Osteoblast (primary cell): ENCODE measurements around the gene VPS13A. TPM values are rescaled to one million over a fixed set of nuclear protein-coding genes. Genes with fewer than 3 reads are reported as not detected.
A peak's percentile ranks its signal among the peaks of the same experiment; 100 is the strongest.

Source experiments
- DNase-seq: peaks from one replicate; pipeline ENCODE4 v3.0.0; 2011; ENCODE audit warnings: low spot score, mixed read lengths; ENCODE audit not compliant: insufficient read length; ENCODE audit errors: missing footprints
- H2AFZ ChIP-seq: 2 replicates; pipeline ENCODE4 v1.6.0; 2011; ENCODE audit warnings: mild to moderate bottlenecking, low read length
- H3K27ac ChIP-seq: 2 replicates; pipeline ENCODE4 v1.5.1; 2011; ENCODE audit warnings: mild to moderate bottlenecking, low read depth, low read length, moderate library complexity
- H3K27me3 ChIP-seq: 2 replicates; pipeline ENCODE4 v1.6.0; 2012; ENCODE audit warnings: mild to moderate bottlenecking, control low read depth, inconsistent platforms, low read length, moderate library complexity; ENCODE audit not compliant: insufficient read depth
- H3K36me3 ChIP-seq: 2 replicates; pipeline ENCODE4 v1.5.1; 2011; ENCODE audit warnings: mild to moderate bottlenecking, low read length, control low read depth, moderate library complexity; ENCODE audit not compliant: insufficient read depth
- H3K4me1 ChIP-seq: 2 replicates; pipeline ENCODE4 v1.5.1; 2011; ENCODE audit warnings: mild to moderate bottlenecking, low read length, control low read depth, moderate library complexity; ENCODE audit not compliant: insufficient read depth
- H3K4me2 ChIP-seq: 2 replicates; pipeline ENCODE4 v1.6.0; 2011; ENCODE audit warnings: mild to moderate bottlenecking, low read length; ENCODE audit not compliant: insufficient read depth
- H3K4me3 ChIP-seq: fragments of 200-600 bp; sonication (generic); 3 replicates; pipeline ENCODE4 v1.5.1; 2012; ENCODE audit warnings: mild to moderate bottlenecking, low read length, inconsistent platforms; ENCODE audit not compliant: insufficient read depth
- H3K79me2 ChIP-seq: 2 replicates; pipeline ENCODE4 v1.6.0; 2012; ENCODE audit warnings: mild to moderate bottlenecking, low read length, control low read depth, inconsistent platforms; ENCODE audit not compliant: insufficient read depth
- H3K9me3 ChIP-seq: 2 replicates; pipeline ENCODE4 v1.5.1; 2011; ENCODE audit warnings: low read depth, low read length, control low read depth
- H4K20me1 ChIP-seq: 2 replicates; pipeline ENCODE4 v1.6.0; 2012; ENCODE audit warnings: mild to moderate bottlenecking, low read length, control low read depth; ENCODE audit not compliant: insufficient read depth
- total RNA-seq: library from RNA; depleted of rRNA; stranded (reverse); fragments of >200 nt; gene quantifications from 2 replicates; pipeline ENCODE4 v1.2.3, GENCODE V29; 2012
- TF ChIP-seq, protein P1 (sequence below): IDR thresholded peaks from 2 replicates; pipeline ENCODE4 v1.5.1; 2011; ENCODE audit warnings: mild to moderate bottlenecking, low read depth, low read length, moderate library complexity; ENCODE audit errors: extremely low read depth

Gene VPS13A
- total RNA-seq, 1 donor = 60.4 TPM

GRCh38 chr9:77176106-77176505, 1.2 kb upstream of the VPS13A start:
- no peaks in the 10 kb centered on the region for H3K36me3 ChIP-seq

DNA sequence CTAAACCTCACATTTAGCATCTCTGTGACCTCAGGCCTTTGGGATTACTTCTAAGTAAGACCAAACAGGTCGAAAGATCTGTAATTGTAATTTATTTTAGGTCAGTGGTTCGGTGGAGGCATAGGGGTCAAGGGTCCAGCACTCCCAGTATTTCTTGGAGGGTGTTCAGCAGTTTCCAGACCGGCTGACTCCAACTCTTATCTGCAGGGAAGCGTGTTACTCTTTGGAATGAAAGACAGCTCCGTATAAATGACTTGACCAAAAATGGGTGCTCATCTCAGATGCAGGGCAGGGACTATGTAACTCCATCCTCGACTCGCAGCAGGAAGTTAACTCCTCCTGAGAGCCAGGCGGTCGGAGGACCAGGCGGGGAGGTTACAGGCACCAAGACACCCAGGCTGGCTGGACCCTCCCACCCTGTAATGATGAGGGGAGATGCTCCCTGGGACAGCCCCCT, 620 bp upstream of the VPS13A start:
- H3K9me3 ChIP-seq = no peaks in the 10 kb centered on the region
- no peaks in the 10 kb centered on the region for H3K36me3 ChIP-seq
- peaks cover 21% of the 10 kb centered on the region for H3K4me1 ChIP-seq
- peak overlapping the region; percentile 86 for H3K4me2 ChIP-seq
- peak; percentile 80 for DNase-seq
- peak overlapping the region; percentile 96 for H3K4me3 ChIP-seq
- peak overlapping the region; percentile 97 for H2AFZ ChIP-seq
- peak overlapping the region; percentile 34 for H3K27ac ChIP-seq
- peaks cover 9% of the 10 kb centered on the region for H4K20me1 ChIP-seq
- H3K27me3 ChIP-seq = peaks cover 13% of the 10 kb centered on the region
- TF ChIP-seq, protein P1, sequence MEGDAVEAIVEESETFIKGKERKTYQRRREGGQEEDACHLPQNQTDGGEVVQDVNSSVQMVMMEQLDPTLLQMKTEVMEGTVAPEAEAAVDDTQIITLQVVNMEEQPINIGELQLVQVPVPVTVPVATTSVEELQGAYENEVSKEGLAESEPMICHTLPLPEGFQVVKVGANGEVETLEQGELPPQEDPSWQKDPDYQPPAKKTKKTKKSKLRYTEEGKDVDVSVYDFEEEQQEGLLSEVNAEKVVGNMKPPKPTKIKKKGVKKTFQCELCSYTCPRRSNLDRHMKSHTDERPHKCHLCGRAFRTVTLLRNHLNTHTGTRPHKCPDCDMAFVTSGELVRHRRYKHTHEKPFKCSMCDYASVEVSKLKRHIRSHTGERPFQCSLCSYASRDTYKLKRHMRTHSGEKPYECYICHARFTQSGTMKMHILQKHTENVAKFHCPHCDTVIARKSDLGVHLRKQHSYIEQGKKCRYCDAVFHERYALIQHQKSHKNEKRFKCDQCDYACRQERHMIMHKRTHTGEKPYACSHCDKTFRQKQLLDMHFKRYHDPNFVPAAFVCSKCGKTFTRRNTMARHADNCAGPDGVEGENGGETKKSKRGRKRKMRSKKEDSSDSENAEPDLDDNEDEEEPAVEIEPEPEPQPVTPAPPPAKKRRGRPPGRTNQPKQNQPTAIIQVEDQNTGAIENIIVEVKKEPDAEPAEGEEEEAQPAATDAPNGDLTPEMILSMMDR = no peak
- H3K79me2 ChIP-seq = peaks cover 40% of the 10 kb centered on the region

More at GRCh38 chr9:77176106-77176505, 1.2 kb upstream of the VPS13A start:
- H3K4me2 ChIP-seq = no peak overlapping the region
- H3K4me1 ChIP-seq = peaks cover 21% of the 10 kb centered on the region
- peaks cover 34% of the 10 kb centered on the region for H3K79me2 ChIP-seq
- H3K27ac ChIP-seq = no peak overlapping the region
- peaks cover 5% of the 10 kb centered on the region for H4K20me1 ChIP-seq
- DNase-seq = no peak
- H2AFZ ChIP-seq = no peak overlapping the region
- H3K4me3 ChIP-seq = no peak overlapping the region
- H3K27me3 ChIP-seq = peaks cover 13% of the 10 kb centered on the region
- H3K9me3 ChIP-seq = no peaks in the 10 kb centered on the region
- TF ChIP-seq, protein P1 = no peak

GRCh38 chr9:77177894-77178794, 810 bp downstream of the VPS13A start:
- H3K4me1 ChIP-seq = peaks cover 21% of the 10 kb centered on the region
- H3K27ac ChIP-seq = peak overlapping the region; percentile 72
- no peaks in the 10 kb centered on the region for H3K9me3 ChIP-seq
- no peaks in the 10 kb centered on the region for H3K36me3 ChIP-seq
- peak overlapping the region; percentile 87 for H2AFZ ChIP-seq
- H3K79me2 ChIP-seq = peaks cover 53% of the 10 kb centered on the region
- peaks cover 7% of the 10 kb centered on the region for H3K27me3 ChIP-seq
- H3K4me2 ChIP-seq = peak overlapping the region; percentile 86
- H4K20me1 ChIP-seq = peaks cover 9% of the 10 kb centered on the region
- H3K4me3 ChIP-seq = peak overlapping the region; percentile 96
- TF ChIP-seq, protein P1 = no peak
- peak; percentile 87 for DNase-seq

DNA sequence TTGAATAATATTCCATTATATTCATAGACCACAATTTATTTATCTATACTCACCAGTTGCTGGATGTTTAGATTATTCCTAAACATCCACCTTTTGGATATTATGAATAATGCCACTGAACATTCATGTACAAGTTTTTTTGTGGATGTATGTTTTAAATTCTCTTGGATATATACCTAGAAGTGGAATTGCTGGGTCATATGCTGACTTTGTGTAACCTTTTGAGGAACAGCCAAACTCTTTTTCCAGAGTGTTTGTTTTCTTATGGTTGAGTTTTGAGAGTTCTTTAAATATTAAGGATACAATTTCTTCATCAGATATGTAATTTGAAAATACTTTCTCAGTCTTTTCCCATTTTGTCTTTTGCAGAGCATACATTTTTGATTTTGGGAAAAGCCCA, 2.7 kb downstream of the VPS13A start:
- Histone ChIP-seq H4K20me1 (peaks cover 15% of the 10 kb centered on the region), H3K27me3 (peaks cover 7% of the 10 kb centered on the region), H3K36me3 (no peaks in the 10 kb centered on the region), H2AFZ (no peak overlapping the region), H3K9me3 (no peaks in the 10 kb centered on the region), H3K27ac (no peak overlapping the region), H3K79me2 (peaks cover 71% of the 10 kb centered on the region), H3K4me2 (no peak overlapping the region), H3K4me3 (no peak overlapping the region), H3K4me1 (peaks cover 21% of the 10 kb centered on the region)
- TF ChIP-seq, protein P1 = no peak
- no peak for DNase-seq
